NB4 (cell line): ENCODE measurements around the gene HOATZ.

ENCODE experiments used
- CTCF ChIP-seq: IDR thresholded peaks from one replicate; pipeline ENCODE4 v1.5.1; 2012; ENCODE audit warnings: low read depth, low read length
- MAX ChIP-seq: IDR thresholded peaks from 2 replicates; pipeline ENCODE4 v1.6.1; 2011; ENCODE audit warnings: low read depth, low read length
- MYC ChIP-seq: IDR thresholded peaks from 2 replicates; pipeline ENCODE4 v1.6.1; 2011; ENCODE audit warnings: low read depth, low read length

- peak; percentile 78 for TF ChIP-seq MAX
- TF ChIP-seq CTCF, result no peak
- peak; percentile 70; the same call in 1 of the 2 replicates for TF ChIP-seq MYC
Measured at GRCh38 chr11:111531687-111532364, 17.2 kb downstream of the HOATZ start.
